ENCODE data around the gene NECTIN4.
"Not testable (repeated sequence)": the region's sequence is repeated elsewhere in the genome, so short reads cannot be mapped to it uniquely, and the experiment has no call there.

Gene NECTIN4

DNA sequence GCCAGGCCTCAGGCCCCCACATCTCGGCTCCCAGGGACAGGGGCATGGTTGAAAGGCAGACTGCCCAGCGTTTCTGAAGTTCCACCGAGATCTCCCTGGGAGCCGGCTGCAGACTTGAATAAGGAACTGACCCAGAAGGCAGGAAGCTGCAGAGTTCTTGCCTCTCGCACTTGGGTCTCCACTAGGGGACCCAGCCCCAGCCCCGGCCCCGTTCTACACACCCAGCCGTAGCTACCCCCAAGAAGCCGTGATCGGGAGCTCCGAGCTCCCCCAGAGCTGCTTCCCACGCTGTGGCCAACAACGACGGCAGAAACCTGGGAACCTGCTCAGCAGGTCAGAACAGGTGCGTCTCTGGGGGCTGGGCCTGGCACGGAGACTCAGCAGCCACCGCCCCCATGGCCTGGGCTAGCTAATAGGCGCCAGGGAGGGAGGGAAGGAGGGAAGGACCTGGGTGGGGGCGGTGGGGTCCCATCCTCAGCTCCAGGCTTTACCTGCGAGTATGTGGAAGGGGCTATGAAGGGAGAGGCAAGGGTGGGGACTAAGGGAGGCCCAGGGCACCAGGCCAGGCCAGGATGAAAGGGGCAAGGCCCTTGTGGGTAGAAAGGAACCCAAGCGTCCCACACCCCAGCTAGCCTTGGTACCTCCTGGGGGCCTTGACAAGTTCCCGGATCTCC lies at the start of gene NECTIN4:
NECTIN4 (minus strand) TSS at position 308 of the 674 bp plus-strand sequence; CDS start at position 46, 262 bp downstream.
- no peak for DNase-seq

DNA sequence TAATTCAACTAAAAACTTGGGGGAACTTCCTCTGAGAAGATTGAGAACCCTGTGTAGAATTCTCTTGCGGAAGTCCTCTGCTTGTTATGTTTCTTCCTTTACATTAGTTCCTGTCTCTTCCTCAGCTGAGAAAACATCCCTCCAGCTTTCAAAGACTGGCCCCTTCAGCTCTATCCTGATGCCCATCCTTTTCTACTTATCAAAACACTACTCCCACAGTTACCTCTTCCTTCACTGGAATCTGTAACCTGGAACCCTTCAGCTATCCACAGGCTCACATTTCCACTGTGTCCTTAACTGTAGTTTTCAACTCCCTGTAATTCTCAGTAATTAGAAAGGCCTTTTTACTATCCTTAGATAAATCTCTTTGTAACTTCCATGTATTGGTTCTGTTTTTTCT lies 49.1 kb upstream of the NECTIN4 start:
- no peak for DNase-seq

DNA sequence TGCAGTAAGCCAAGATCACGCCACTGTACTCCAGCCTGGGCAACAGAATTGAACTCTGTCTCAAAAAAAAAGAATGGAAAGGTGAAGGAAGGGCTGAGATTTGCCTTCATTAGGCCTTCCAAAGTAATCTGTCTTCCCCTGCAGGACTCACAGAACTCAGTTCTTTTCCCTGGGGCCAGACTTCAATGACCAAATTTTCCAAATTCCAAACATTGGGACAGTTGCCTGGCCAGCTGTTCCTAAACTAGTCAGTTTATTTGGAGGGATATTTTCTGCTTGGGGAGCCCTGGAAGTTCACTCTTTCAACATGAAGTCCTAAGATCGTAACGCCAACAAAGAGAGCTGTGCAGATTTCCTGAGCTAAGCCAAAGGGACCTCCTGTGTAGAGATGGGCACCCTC lies 48.5 kb upstream of the NECTIN4 start:
- no peak for DNase-seq

DNA sequence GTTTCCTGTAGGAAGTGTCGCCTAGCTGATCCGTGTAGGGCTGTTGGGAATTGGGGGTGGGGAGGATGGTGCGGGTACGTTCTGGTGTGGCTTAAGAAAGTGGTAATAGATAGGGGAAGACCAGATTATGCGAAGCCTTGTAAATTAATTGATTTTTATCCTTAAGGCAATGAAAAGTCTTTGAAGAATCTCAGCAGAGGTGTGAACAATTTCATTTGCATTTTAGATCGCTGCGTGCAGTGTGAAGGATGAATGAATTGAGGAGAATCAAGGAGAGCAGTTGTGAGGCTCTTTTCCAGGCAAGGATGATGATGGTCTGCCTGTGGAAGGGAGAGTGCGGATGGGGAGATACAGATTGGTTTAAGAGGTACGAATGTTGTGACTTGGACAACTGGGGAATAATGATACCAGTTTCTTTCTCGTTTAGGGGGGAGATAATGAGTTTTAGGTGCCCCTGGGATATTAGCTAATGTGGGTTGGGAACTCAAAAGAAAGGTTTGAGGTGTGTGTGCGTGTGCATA lies 43.9 kb upstream of the NECTIN4 start:
- no peak for DNase-seq

DNA sequence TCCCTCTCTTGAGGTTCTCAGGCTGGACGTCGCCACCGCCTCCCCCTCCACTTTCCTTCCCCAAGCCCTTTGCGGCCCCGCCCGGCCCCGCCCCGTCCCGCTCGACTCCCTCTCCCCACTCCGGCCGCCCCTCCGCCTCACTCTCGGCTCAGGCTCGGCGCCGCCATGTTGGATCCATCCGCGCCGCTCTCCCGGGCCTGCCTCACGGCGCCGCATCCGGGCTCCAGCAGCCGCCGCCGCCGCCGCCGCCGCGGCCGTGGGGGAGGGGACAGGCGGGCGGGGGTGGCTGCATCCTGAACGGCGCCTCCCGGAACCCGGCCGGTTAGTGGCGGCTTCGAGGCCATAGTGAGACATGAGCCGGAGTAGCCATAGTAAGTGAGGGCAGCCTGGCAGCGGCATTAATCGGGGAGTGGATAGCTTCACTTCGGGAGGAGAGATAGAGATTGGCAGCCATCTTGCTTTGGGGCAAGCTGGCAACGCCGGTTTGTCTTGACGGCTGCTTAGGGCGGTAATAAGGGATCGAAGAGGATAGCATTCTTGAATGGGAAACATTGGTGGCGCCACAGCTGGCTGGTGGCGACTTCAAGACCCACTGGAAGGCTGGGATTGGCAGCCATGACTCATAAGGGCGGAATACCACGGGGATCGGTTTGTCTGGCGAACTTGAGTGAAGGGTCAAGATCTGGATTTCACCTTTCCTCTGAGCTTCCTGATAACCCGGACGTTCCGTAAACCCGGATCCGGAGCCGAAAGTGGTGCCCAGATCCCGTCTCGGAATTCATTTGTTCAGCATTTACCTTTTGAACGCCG lies 43.3 kb upstream of the NECTIN4 start, which contains the start of gene DEDD:
DEDD (minus strand) TSS at position 258 of the 810 bp plus-strand sequence. CDS start 8,205 bp downstream, outside the sequence.
- peak; percentile 83 to 97 for DNase-seq

DNA sequence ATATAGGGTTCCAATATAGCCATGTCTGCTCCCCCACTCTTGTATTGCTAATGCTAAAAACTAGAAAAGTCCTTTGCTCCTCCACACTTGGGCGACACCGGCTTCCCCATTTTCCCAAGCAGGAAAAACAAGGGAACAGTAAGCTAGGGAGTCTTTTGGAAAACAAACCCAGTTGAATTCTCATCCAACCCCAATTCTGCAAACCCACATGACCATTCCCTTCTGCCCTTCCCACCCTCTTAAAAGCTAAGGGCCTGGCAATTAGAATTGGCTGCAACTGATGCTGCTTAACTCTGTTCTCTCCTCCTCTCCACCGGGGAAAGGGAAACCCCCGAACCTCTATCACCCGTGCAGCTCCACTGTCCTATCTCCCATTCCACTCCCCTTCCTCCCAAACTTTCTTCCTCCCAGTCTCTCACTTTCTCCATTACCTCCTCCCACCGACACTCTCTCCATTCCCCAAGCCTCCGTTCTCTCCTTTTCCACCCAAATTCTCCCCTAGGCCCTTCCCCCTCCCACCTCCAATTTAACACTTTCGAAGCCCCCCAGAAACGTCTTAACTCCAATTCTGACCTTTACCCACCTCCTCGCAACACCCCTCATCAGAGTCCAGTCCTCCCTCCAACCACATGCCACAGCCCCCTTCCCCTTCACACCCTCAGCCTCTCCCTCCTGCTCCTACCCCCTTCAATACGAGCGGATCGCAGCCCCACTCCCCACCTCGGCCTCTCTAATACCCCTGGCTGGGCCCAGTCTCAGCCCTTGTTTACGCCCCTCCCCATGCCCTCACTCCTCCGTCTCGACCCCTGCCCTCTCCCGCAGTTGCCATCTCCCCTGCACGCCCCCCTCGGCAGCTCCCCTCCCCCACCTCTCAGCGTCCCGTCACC lies 42.4 kb upstream of the NECTIN4 start:
- no peak for DNase-seq

DNA sequence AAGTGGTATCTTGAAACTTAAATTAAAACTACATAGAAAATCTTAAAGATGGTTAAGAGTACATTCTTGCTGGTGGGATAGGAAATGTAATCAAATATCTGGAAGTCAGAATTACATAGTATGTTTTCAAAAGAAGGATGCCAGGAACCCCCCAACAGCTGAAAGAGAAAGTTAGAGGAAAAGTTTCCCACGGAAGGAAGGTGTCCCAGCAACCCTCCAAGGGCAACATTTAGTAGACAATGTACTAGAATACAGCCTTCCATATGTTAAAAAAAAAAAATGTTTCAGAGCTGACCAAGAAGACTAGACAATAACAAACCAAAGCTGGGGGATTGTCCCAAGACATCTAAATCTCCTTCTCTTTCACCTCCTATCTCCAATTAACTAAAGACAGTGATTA lies 40.9 kb upstream of the NECTIN4 start:
- no peak for DNase-seq

DNA sequence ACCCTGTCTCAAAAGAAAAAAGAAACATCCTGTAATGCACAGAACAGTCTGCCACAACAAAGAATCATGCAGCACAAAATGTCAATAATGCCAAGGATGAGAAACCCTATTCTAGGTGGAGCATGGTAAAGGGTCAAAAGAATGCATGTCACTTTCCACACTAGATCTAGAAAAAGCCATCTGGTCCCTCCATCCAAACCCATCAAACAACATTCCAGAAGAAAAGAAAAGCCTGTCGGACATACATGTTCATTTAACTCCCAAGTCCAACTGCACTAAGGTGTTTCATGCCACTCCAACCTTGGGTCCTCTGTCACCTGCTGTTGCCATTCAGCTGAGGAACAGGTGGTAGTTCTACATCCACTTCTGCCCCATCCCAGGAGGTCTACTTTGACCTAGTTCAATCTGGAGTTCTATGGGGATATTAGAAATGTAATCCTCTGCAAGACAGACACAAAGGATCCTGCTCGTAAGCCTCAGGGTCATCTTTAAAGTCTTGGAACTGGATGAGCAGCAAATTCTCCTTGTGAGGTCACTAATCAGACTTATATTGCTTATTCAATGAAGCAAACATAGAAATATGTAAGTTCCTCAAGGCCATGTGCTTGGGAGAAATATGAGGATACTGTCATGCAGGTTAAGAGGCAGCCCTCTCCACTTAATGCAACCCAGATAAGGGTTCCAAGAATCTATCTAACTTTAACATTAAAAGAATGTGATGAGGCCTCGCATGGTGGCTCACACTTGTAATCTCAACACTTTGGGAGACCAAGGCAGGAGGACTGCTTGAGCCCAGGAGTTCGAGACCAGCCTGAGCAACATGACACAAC lies 39.4 kb upstream of the NECTIN4 start:
- DNase-seq: no peak

DNA sequence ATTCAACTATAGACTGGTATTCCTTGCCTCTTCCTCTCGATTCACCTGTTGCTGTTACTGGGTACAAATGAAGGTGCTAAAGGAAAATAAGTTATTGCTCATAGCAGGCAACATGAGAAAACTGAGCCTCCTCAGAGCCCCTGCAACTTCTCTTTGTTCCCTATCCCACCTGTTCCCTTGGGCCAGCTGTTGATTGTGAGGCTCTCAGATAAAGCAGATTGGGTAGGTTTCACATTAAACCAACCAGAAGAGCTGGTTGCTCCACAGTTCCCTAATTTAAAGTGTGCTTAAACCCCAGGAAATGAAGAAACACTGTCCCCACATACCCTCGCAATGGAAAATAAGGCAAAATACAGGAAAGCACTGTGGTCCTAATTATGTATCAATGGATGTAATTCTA lies 38.3 kb upstream of the NECTIN4 start:
- DNase-seq: no peak

DNA sequence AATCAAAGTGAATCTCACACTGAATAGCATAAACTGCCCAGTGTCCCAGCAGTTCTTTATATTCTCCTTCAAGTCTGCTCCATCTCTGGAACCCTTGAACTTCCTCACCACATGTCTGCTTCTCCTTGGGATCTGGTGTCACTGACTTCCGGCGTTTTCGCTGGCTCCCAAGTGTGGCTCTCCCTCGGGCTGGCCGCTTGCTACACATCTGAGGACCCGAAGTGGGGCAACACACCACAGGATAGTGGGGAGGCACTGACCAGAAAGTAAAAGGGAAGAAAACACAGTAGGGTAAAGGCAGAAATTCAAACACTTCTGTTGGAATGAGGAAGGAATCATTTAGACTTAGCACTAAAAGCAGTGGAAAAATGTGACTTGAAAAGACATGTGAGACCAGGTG lies 33.6 kb upstream of the NECTIN4 start:
- no peak for DNase-seq

DNA sequence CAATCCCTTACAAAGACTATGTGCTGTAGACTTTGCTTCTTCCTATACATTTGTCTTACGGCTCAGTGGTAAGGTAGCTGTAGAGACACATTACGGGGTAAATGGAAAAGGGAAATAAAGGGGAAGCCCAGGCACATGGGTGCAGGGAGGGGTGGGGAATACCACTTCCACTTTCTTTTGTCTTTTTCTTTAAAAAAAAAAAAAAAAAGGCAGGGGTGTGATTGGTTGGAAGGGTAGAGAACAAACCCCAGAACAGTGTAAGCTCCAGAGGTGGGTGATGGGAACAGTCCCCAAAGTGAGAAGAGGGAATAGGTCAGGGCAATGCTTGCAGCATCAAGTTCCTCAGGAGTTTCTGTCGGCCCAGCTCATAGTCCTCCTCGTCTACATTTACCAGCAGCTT lies 32.5 kb upstream of the NECTIN4 start:
- DNase-seq: peak in 1 of 2 donors; percentile 5

DNA sequence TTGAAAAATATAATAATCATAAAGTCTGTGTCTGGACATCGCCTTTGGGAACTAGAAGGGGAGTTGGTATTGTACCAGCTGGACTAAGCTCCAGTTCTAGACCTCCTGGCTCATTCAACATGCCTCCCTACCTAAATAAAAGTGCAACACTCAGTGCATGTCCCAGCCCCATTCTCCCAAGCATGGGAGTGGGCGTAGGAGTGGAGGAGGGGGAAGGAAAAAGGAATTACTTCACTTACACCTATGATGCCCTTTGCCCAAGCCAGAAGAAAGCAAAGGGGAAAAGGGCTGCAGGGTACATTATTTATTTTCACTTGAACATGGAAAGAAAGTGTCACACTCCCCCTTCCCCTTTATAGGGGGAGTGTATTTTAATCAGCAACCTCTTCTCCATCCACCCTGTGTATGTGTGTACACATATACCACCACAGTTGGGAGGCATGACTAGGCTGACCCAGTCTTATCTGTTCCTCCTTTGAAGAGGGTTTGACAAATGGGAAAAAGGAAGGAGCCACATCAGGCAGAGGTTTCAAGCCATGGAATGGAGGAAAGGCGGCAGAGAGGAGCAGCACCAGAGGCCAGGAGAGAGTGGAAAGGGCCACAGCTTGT lies 31.8 kb upstream of the NECTIN4 start:
- no peak for DNase-seq

DNA sequence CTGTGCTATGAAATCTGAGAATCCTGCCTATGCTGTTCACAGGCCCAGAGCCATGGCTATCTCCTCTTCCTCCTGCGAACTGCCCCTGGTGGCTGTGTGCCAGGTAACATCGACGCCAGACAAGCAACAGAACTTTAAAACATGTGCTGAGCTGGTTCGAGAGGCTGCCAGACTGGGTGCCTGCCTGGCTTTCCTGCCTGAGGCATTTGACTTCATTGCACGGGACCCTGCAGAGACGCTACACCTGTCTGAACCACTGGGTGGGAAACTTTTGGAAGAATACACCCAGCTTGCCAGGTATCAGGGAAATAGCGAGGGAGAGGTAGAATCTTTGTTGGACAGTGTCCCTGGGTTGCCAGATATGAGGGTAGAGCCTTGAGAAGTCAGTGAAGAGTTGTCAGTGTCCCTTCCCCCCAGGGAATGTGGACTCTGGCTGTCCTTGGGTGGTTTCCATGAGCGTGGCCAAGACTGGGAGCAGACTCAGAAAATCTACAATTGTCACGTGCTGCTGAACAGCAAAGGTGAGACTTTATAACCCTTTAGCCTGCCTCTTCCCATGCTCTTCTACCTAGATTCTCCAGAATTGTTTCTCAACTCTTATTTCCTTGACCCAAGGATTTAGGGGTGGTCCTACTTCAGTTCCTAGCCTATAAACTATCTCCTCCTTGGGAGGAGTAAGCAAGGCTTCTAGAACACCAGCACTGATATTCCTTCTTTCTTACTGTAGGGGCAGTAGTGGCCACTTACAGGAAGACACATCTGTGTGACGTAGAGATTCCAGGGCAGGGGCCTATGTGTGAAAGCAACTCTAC lies 29.9 kb upstream of the NECTIN4 start:
- DNase-seq: no peak

DNA sequence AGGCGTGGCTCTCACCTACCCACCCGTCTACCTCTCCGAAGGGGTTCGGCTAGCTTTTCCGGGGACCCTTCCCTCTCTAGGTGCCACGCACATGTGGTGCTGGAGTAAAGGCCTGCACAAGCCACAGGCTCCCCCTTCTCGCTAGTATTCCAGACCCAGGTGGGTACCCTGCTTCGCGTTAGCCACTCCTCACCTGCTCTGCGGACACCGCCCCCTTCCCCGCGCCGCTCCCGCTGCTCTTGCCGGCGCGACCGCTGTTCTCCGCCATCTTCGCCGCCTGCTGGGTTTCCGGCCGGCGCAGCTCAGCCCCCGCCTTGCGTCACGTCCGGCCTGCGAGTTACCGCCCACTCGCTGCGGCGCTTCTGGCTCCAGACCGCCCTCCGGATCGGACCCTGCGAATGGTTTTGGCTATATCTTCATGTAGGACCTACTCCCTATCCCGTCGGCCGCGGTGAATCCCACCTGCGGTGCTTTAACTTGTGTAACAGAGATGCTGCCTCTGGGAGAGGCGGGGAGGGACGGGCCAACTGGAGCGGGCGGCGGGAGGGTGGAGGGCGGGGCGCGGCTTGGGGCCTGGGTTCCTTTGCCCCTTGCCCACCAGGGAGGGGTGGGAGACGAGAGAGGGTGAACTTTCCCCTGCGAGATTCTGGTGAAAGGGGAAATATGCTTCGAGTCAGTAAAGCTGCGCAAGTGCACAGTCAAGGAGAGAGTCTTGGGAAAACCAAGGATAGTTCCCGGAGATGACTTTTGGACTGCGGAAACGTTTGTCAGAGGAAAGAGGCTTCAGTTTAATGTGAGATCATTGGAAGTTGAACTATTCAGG lies 28.6 kb upstream of the NECTIN4 start, which contains the start of the genes NIT1 and PFDN2:
NIT1 (plus strand) TSS at position 347 of the 823 bp plus-strand sequence; CDS start at position 419, 72 bp downstream.
PFDN2 (minus strand) TSS at position 279 of the 823 bp plus-strand sequence; CDS start at position 268, 11 bp downstream.
- DNase-seq: peak; percentile 68 to 76

DNA sequence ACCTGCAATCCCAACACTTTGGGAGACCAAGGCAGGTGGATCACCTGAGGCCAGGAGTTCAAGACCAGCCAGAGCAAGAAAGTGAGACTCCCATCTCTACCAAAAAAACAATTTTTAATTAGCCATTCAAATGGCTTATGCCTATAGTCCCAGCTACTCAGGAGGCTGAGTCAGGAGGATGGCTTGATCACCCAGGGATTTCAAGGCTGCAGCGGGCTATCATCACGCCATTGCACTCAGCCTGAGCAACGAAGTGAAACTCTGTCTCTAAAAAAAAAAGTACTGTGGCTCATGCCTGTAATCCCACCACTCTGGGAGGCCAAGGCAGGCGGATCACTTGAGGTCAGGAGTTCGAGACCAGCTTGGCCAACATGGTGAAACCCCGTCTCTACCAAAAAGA lies 26.6 kb upstream of the NECTIN4 start:
- DNase-seq: not testable (repeated sequence)

DNA sequence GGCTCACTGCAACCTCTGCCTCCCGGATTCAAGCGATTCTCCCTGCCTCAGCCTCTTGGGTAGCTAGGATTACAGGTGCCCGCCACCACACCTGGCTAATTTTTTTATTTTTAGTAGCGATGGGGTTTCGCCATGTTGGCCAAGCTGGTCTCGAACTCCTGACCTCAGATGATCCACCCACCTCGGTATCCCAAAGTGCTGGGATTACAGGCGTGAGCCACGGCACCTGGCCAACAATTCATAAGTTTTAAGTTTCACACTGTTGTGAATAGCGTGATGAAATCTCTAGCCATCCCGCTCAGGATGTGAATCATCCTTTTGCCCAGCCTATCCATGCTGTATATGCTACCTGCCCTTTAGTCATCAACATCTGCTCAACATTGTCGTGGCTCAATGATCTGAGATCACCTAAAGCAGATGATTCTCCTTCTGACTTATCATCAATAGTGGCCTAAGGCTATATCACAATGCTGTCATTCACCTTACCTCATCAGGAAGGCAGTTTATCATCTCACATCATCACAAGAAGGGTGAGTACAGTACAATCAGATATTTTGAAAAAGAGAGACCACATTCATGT lies 25.9 kb upstream of the NECTIN4 start:
- DNase-seq: no peak

DNA sequence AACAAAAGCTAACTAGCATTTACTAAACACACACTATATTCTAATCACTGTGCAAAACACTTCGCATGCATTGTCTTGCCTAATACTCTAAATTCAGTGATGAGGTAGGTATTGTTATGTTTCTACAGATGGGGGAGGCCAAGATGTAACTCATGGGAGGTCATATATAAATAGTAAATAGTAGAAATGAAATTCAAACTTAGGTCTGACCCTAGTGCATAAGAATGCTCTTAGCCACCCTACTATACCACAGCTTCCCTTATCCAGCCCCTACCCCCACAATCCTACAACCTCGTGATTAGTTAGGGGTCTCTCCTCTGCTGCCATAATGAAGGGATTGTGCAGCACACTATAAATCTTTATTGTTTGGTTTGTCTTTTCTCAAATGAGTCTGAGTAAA lies 25.2 kb upstream of the NECTIN4 start:
- no peak for DNase-seq

DNA sequence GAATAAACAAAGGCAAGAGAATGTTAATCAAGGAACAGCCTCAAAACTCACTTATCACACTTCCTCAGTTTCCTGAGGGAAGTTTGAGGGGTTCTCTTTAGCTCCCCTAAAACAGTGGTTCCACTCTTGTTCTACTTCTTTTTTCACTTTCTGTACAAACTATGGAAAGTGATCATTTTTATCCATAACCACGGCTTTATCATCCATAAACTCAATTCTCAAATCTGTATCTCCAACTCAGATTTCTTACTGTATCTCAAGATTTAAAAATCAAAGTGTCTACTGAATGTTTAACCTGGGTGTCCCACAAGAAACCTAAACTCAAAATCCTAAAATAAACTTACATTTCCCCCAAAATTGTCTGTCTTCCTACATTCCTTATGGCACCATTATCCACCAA lies 24.6 kb upstream of the NECTIN4 start:
- DNase-seq: no peak

DNA sequence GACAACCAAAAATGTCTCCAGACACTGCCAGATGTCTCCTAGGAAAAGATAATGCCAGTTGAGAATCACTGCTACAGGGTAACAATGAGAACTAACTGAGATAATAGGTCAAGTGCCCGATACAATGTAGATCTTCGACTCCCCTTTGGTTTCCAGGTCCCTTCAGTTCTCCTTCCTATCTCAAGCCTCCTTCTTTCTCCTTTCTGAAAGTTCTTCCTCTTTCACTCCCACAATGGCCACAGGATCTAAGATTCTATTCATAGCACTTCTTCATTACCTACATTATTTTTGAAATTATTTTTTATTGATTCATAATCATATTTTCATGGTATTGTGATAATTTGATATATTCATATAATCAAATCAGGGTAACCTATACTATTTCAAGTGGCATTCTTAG lies 22.2 kb upstream of the NECTIN4 start:
- peak in 1 of 2 donors; percentile 11 for DNase-seq

Data from bone marrow (tissue), 2 donors.